GM19468 (cell line): ENCODE data around the gene LPP.
"Not testable (repeated sequence)": the region's sequence is repeated elsewhere in the genome, so short reads cannot be mapped to it uniquely, and the experiment has no call there.

Experiments used
- ATAC-seq: cut with Tn5 transposase; IDR thresholded peaks from one replicate; pipeline ENCODE4 v1.9.1; 2021; ENCODE audit warnings: mild to moderate bottlenecking, moderate library complexity, moderate number of reproducible peaks; ENCODE audit not compliant: unreplicated experiment; ENCODE audit errors: extremely low read depth

Gene LPP, protein sequence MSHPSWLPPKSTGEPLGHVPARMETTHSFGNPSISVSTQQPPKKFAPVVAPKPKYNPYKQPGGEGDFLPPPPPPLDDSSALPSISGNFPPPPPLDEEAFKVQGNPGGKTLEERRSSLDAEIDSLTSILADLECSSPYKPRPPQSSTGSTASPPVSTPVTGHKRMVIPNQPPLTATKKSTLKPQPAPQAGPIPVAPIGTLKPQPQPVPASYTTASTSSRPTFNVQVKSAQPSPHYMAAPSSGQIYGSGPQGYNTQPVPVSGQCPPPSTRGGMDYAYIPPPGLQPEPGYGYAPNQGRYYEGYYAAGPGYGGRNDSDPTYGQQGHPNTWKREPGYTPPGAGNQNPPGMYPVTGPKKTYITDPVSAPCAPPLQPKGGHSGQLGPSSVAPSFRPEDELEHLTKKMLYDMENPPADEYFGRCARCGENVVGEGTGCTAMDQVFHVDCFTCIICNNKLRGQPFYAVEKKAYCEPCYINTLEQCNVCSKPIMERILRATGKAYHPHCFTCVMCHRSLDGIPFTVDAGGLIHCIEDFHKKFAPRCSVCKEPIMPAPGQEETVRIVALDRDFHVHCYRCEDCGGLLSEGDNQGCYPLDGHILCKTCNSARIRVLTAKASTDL

DNA sequence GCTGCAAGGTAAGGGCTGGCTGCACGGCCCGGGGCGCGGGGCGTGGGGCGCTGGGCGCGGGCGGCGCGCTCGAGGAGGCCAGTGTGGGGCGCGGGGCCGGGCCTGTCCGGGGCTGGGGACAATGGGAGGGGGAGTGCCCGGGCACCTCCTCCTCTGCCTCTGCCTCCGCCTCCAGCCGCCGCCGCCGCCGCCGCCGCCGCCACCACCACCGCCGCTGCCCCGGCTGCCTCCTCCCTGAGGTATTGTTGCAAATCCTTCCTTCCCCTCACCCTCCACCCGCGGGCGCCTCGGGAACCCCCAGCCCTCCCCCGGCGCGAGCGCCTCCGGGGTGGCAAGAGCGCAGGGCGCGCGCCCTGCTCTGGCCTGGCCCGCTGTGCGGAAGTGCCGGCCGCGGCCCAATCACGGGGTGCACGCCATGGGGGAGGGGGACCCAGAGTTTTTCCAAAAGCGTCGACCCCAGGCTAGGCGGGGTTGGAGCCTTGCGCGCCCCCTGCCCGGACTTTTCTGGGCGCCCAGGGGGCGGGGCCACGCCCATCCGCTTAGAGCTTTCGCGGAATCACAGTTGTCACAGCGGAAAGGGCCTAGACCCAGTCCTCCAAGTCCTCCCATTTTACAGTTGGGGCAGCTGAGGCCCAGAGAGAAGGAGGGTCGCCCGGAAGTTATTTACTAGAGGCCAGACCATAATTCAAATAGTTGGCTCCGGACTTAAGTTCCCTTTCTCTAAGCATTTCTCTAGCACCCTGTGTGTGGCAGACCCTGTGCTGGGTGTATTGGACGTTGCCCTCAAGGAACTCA, at the start of gene LPP:
Gene LPP, plus strand, starts transcription at position 144 of the 795 bp plus-strand sequence. CDS start 251,964 bp downstream, outside the sequence.
- ATAC-seq: peak; percentile 25

GRCh38 chr3:188106006-188106405, 48.0 kb upstream of the LPP start:
- ATAC-seq: no peak

DNA sequence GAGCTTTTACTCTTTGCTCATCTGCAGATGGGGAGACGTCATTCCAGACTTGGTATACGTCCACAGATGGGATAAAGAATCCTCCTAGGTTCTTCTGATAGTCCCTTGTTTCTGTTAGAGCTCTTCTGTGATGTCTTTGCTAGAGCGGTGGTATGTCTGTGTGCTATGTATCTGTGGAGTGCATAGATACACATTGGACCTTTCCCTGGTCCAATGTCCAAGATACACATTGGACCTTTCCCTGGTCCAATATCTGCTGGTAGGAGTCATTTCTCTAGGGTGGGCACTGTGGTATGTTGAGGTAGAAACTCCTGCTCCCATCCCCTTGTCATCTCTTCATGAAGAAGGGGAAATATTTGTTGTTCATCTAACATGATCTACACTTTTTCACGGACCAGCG, 47.5 kb upstream of the LPP start:
- ATAC-seq: no peak

- no peak for ATAC-seq
Observed at GRCh38 chr3:188106887-188107830, 46.8 kb upstream of the LPP start.

- ATAC-seq: no peak
Observed at GRCh38 chr3:188108703-188109412, 45.1 kb upstream of the LPP start.

- ATAC-seq: no peak
Observed at GRCh38 chr3:188111002-188111584, 42.9 kb upstream of the LPP start.

GRCh38 chr3:188113756-188114155, 40.2 kb upstream of the LPP start:
- no peak for ATAC-seq

DNA sequence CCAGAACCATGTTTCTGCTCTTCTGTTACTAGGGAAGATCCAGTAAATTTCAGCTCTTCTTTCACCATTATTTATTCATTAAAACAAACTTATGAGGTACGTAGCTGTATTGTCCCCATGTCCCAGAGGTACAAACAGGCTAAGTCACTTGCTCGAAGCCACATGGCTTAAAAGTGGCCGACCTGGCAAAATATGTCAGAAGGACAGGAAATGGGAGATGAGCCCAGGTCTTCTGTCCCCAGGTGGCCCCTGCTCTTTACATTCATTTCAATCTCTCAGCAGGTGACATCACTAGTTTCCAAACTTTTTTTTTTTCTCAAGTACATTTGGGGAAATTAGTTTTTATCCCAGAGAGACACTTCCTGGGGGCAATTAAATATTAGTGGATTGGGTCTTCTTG, 34.1 kb upstream of the LPP start:
- ATAC-seq: no peak

DNA sequence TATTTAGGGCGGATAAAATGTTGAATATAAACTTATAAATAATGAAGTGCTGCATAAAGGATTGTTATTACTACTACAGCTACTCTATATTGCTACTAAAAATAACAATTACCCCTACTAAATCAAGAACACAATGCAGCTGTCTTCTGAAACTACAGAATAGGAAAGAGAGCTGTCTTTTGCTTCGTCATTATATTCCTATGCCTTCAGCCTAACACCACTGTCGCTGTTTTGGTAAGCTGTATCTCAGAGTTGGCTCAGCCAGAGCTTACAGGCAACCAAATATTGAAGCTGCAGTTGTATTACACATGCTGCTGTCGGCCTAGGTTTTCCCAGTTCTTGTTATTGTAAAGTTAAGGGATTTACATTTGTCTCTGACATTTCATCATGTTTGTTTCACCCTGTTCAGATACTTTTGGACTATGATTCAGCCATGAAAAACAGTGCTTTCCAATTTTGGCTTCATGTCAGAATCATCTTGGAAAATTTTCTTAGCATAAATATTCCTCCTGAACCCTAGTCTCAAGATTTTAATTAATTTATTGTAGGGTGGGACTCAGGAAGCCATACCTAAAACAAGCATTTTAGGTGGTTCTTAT, 31.3 kb upstream of the LPP start:
- no peak for ATAC-seq

DNA sequence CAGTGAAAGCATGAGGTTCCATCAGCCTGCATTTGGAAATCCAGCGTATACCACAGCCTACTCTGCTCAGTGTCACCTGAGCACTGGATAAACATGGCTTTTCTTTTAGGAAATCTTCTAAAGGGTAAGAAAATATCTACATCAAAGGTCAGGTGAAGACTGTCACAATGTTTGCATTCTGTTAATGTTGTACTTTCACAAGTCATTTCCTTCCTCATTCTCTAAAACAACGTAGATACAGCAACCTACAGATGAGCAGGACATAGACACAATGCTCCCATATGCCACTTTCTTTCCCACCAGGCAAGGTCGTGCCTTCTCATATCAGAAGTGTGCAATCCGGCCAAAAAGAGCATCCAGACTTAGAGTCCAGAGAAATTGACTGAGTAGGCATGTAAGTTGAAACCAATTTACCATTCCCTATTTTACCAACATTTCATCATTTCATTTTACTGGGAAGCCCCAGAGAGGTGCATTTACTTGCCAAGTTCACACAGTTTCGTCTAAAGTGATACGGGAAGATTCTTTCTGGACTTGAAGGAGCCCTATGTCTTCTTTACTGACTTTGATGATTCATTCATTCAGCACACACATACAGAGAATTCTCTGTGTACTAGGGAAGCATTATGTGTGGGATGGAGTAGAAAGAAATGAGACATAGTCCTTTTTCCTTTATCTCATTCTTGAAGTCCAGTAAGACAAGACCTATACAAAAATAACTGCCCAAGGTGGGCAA, 30.6 kb upstream of the LPP start:
- ATAC-seq: no peak

DNA sequence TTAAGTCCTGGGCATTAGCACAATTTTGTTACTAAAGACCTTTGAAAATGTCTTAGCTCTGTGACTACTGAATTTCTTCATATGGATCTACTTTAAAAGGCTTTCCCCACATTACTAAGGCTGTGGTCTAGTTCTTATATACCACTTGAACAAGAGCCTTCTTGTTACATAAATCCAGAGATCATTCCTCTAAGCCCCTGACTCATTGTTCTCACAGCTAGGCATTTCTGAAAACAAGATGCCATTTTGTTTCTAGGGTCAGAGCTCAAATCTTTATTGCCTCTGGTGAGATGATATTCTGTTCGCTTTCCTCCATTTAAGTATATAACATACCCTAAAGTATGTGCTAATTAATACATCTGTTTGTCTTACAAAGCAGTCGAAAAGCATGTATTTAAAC, 29.8 kb upstream of the LPP start:
- no peak for ATAC-seq

DNA sequence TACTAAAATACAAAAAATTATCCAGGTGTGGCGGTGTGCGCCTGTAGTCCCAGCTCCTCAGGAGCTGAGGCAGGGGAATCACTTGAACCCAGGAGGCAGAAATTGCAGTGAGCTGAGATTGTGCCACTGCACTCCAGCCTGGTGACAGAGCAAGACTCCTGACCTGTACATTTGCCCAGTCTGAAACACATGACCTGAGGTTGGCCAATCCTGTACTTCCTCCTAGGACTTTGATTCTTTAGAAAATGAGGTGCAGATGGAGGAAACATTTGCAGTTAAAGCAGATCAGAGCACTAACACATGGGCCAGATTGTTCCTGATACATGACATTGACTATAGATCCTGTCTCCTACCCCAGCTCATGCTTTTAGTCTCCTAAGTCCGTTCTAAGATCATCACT, 28.9 kb upstream of the LPP start:
- no peak for ATAC-seq

GRCh38 chr3:188126276-188126675, 27.7 kb upstream of the LPP start:
- no peak for ATAC-seq

DNA sequence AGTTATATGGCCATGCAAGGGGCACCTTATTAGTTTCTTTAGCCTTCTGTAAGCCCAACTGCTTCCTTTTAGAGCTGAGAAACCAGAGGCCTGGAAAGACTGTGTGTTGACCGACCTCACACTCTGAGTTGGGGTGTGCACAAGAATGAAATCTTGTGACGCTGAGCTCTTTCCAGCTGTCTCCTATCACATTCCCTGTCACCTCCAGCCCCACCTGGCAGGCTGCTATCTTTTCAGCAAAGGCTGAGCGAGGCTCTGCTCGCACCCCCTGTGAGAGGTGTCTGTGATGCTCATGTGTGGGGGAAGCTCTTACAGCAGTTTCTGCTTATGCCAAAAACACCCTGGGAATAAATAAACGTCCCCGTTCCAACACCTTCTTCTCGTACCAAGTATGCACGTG, 27.0 kb upstream of the LPP start:
- no peak for ATAC-seq

DNA sequence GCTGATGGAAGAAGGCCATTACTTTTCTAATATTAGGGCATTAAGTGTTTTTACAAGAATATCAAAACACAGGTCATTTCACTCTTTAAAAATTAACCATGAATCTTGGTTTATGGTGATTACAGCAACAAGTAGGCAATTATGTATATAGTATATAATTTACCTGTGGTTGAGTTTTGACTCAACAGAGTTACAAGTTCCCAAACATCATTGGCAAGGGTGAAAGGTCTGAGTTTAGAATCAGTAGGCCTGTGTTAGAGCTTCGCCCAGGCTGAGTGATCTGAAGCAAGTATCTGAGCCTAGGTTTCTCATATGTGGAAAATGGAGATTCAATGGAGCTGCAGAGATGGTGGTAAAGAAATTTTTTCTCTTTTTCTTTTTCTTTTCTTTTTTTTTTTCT, 25.1 kb upstream of the LPP start:
- ATAC-seq: no peak

DNA sequence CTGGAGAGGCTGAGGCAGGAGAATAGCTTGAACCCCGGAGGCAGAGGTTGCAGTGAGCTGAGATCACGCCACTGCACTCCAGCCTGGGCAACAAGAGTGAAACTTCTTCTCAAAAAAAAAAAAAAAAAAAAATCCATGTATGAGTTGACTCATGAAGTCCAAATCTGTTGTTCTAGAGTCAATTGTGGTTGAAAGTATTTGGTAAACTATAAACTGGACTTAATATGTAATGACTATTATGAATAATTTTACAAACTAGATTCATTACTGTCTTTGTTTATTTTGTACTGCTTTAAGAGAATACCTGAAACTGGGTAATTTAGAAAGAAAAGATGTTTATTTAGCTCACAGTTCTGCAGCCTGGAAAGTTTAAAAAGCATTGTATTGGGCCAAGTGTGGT, 22.9 kb upstream of the LPP start:
- ATAC-seq: not testable (repeated sequence)

DNA sequence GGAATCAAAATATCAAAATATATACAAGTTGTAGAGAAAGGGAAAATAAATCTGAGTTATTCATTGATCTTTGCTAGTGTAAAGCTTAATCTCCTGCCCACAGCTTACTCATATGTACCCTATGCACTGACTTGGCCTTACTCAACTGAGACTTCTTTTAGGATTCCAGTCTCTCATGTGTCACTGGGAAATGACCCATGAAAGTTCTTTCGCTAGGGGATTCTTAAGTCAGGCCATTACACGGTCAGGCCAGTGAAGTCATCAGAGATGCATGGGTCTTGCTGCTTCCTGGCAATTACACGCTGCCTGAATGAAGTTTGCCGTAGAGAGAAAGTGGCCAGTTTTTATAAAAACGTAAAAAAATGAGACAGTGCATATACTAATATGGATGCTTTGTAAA, 20.7 kb upstream of the LPP start:
- ATAC-seq: no peak

- ATAC-seq: no peak
Observed at GRCh38 chr3:188133646-188134045, 20.3 kb upstream of the LPP start.
